K562 (cell line): Measurements from ENCODE around the gene NRF1. TPM values are rescaled to one million over a fixed set of nuclear protein-coding genes. Genes with fewer than 3 reads are reported as not detected.

Experiments
- BRD4 ChIP-seq: fragments of 200-600 bp; sonication (generic); IDR thresholded peaks from 2 replicates; pipeline ENCODE4 v1.6.1; 2017; ENCODE audit warnings: inconsistent platforms
- BRD9 ChIP-seq: fragments of 450-650 bp; IDR thresholded peaks from 2 replicates; pipeline ENCODE4 v1.6.1; 2018; ENCODE audit warnings: low read depth; ENCODE audit not compliant: partially characterized antibody
- CBX1 ChIP-seq: sonication (generic); IDR thresholded peaks from 2 replicates; pipeline ENCODE4 v1.6.1; 2016; ENCODE audit warnings: antibody characterized with exemption, low read depth, mild to moderate bottlenecking
- CHCHD3 ChIP-seq: fragments of 250-450 bp; sonication (Bioruptor Pico); IDR thresholded peaks from 2 replicates; pipeline ENCODE4 v2.1.2; 2022; ENCODE audit warnings: mild to moderate bottlenecking
- ELF1 ChIP-seq: fragments of 200-800 bp; sonication (Bioruptor generic); IDR thresholded peaks from 2 replicates; pipeline ENCODE4 v1.6.1; 2016; ENCODE audit warnings: missing genetic modification characterization, missing compliant biosample characterization
- HIVEP1 ChIP-seq: fragments of 250-450 bp; sonication (Bioruptor Pico); IDR thresholded peaks from 2 replicates; pipeline ENCODE4 v1.4.0; 2020; ENCODE audit warnings: mild to moderate bottlenecking
- HNRNPLL ChIP-seq: fragments of 200-400 bp; formaldehyde crosslinking; IDR thresholded peaks from 2 replicates; pipeline ENCODE4 v1.6.1; 2017; ENCODE audit warnings: low read length, low read depth, mild to moderate bottlenecking; ENCODE audit not compliant: poor library complexity, severe bottlenecking
- KAT7 ChIP-seq: sonication (generic); formaldehyde crosslinking; IDR thresholded peaks from 2 replicates; pipeline ENCODE4 v1.8.0; 2022; ENCODE audit warnings: missing genetic modification reagents, mild to moderate bottlenecking, borderline replicate concordance
- NEUROD1 ChIP-seq: fragments of 150-350 bp; IDR thresholded peaks from 2 replicates; pipeline ENCODE4 v1.6.1; 2014; ENCODE audit warnings: borderline replicate concordance, low read length, low read depth; ENCODE audit not compliant: partially characterized antibody
- NFXL1 ChIP-seq: fragments of 450-650 bp; formaldehyde crosslinking; IDR thresholded peaks from 2 replicates; pipeline ENCODE4 v1.4.0; 2021; ENCODE audit warnings: mild to moderate bottlenecking
- NFYB ChIP-seq: IDR thresholded peaks from 2 replicates; pipeline ENCODE4 v1.6.1; 2011; ENCODE audit warnings: mild to moderate bottlenecking, moderate library complexity; ENCODE audit not compliant: insufficient read length; ENCODE audit errors: extremely low read depth
- NRF1 ChIP-seq, 2 experiments: fragments of 450-650 bp; IDR thresholded peaks in 1 of 2; conservative IDR thresholded peaks in 1 of 2; 2 replicates each; pipeline ENCODE4 v1.6.1; 2014; ENCODE audit warnings: mild to moderate bottlenecking in 2 of 2
- POLR2A ChIP-seq: fragments of 450-650 bp; conservative IDR thresholded peaks from 2 replicates; pipeline ENCODE4 v1.6.1; 2016
- SMARCA4 ChIP-seq: fragments of 450-650 bp; IDR thresholded peaks from 2 replicates; pipeline ENCODE4 v1.6.1; 2016
- SNRNP70 ChIP-seq: fragments of 200-400 bp; formaldehyde crosslinking; optimal IDR thresholded peaks from 2 replicates; pipeline ENCODE3; 2017; ENCODE audit warnings: low read depth, low read length
- TSC22D4 ChIP-seq: fragments of 450-650 bp; IDR thresholded peaks from 2 replicates; pipeline ENCODE4 v1.6.1; 2016; ENCODE audit warnings: missing genetic modification characterization, missing biosample characterization, control low read depth
- XRCC4 ChIP-seq: IDR thresholded peaks from one replicate; pipeline ENCODE4 v1.6.1; 2011; ENCODE audit not compliant: insufficient read depth, insufficient read length; ENCODE audit errors: extremely low read depth
- ZBTB7A ChIP-seq: IDR thresholded peaks from 2 replicates; pipeline ENCODE4 v1.6.1; 2011; ENCODE audit warnings: low read depth, mild to moderate bottlenecking, low read length, moderate library complexity, borderline replicate concordance; ENCODE audit not compliant: control insufficient read depth
- ZFP30 ChIP-seq: fragments of 250-450 bp; sonication (Bioruptor Pico); IDR thresholded peaks from 2 replicates; pipeline ENCODE4 v1.8.0; 2022; ENCODE audit warnings: moderate library complexity, mild to moderate bottlenecking, inconsistent platforms, borderline replicate concordance
- ZNF431 ChIP-seq: sonication (generic); formaldehyde crosslinking; IDR thresholded peaks from 2 replicates; pipeline ENCODE4 v1.8.0; 2022; ENCODE audit warnings: mild to moderate bottlenecking, missing genetic modification reagents
- polyA plus RNA-seq, 8 experiments: library from polyadenylated mRNA; depleted of rRNA in 4 of 8; stranded (reverse) in 5 of 8; unstranded in 3 of 8; fragments of >200 nt; fragmentation: Nextera tagmentation in 2 of 8; fragmentation: Illumina TruSeq in 1 of 8; extraction: Ambion mirVana in 2 of 8; extraction: Trizol in 1 of 8; gene quantifications; 2 replicates each; pipeline versions ENCODE4 v1.2.1 to v1.2.3, GENCODE V29; 2011 to 2014; ENCODE audit warnings: inconsistent platforms in 1 of 8, missing spikeins in 1 of 8
- total RNA-seq, 7 experiments: library from RNA; depleted of rRNA in 6 of 7; stranded (reverse); fragments of >200 nt in 6 of 7; fragmentation: Illumina TruSeq in 2 of 7; extraction: Trizol in 2 of 7; gene quantifications; 2 replicates each; pipeline versions ENCODE4 v1.2.1 to v1.2.3, GENCODE V29; 2011 to 2021; ENCODE audit warnings: low replicate concordance in 1 of 7
- TF ChIP-seq, protein P1 (sequence below): sonication (generic); formaldehyde crosslinking; IDR thresholded peaks from 2 replicates; pipeline ENCODE4 v1.8.0; 2022; ENCODE audit warnings: mild to moderate bottlenecking, missing genetic modification reagents
- TF ChIP-seq, protein P2 (sequence below): sonication (generic); formaldehyde crosslinking; IDR thresholded peaks from 2 replicates; pipeline ENCODE4 v1.8.1; 2022; ENCODE audit warnings: missing genetic modification reagents
- TF ChIP-seq, protein P3 (sequence below): fragments of 250-450 bp; sonication (Bioruptor Pico); IDR thresholded peaks from 2 replicates; pipeline ENCODE4 v1.4.0; 2020; ENCODE audit warnings: borderline replicate concordance
- TF ChIP-seq, protein P4 (sequence below): fragments of 250-450 bp; sonication (Bioruptor Pico); IDR thresholded peaks from 2 replicates; pipeline ENCODE4 v1.5.0; 2021

NRF1 gene
- total and polyA plus RNA-seq, 9 of the 15 experiments (the other 6 are each of a cell fraction or from before 2014, with no cell fraction given): 8.6 to 28.8 (median 20.3) TPM

DNA sequence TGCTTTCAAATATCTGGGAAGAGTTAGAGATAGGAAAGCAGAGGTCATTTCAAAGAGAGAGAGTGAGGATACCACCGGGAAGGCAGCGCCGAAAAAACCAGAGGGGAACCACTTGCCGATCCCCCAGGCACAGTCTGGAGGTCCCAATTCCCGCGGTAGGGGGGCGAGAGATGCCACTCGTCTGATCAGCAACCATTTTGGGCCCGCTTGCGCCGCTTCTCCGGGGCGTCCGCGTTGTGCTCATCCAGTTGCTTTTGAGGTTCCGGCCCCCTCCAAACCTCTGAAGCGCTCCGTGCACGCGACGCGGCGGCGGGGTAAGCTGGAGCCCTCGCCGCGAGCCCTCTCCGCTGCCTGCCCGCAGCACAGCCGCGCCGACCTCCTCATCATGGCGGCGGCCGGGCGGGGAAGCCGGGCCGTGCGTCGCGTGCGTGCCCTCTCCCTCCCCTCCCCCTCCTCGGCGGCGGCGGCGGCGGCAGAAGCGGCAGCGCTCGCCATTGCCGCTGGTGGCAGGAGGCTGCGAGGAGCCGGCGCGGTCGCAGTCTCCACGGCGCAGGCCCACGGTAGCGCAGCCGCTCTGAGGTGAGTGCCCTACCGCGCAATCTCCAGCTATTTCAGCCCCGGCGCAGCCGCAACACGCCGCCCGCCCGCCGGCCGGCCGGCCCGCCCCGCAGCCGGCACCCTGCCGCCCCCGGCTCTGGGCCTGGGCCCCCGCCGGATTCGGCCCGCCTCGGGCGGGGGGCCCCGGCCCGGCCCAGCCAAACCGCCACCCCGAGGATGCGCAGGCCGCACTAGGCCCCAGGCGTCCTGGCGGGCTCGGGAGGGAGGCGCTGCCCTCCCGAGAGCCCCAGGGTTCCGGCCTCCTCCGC is at the start of gene NRF1 (continued):
- TF ChIP-seq BRD4: peak; percentile 81; the same call in 1 of the 2 replicates
- TF ChIP-seq, protein P1, sequence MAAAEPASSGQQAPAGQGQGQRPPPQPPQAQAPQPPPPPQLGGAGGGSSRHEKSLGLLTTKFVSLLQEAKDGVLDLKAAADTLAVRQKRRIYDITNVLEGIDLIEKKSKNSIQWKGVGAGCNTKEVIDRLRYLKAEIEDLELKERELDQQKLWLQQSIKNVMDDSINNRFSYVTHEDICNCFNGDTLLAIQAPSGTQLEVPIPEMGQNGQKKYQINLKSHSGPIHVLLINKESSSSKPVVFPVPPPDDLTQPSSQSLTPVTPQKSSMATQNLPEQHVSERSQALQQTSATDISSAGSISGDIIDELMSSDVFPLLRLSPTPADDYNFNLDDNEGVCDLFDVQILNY: peak; percentile 83; the same call in 1 of the 2 replicates
- no peak for TF ChIP-seq NFYB
- TF ChIP-seq ELF1: peak; percentile 25
- no peak for TF ChIP-seq ZFP30 (CRISPR knock-in tag)
- no peak for TF ChIP-seq CHCHD3 (CRISPR knock-in tag)
- no peak for TF ChIP-seq TSC22D4 (tag)
- TF ChIP-seq NEUROD1: peak; percentile 61
- no peak for TF ChIP-seq NFXL1
- TF ChIP-seq, protein P2, sequence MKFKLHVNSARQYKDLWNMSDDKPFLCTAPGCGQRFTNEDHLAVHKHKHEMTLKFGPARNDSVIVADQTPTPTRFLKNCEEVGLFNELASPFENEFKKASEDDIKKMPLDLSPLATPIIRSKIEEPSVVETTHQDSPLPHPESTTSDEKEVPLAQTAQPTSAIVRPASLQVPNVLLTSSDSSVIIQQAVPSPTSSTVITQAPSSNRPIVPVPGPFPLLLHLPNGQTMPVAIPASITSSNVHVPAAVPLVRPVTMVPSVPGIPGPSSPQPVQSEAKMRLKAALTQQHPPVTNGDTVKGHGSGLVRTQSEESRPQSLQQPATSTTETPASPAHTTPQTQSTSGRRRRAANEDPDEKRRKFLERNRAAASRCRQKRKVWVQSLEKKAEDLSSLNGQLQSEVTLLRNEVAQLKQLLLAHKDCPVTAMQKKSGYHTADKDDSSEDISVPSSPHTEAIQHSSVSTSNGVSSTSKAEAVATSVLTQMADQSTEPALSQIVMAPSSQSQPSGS (CRISPR knock-in tag): peak; percentile 66
- TF ChIP-seq SMARCA4: peak; percentile 61
- TF ChIP-seq KAT7 (CRISPR knock-in tag): peak; percentile 99
- TF ChIP-seq POLR2A: peak; percentile 93
- peak; percentile 93 for TF ChIP-seq CBX1
- TF ChIP-seq HNRNPLL: peak; percentile 85
- peak; percentile 76 for TF ChIP-seq BRD9
- TF ChIP-seq NRF1 (conservative IDR thresholded peaks at IDR 0.05 in 1 of 2, IDR thresholded peaks at IDR 0.05 in 1 of 2): peak; percentile 94 to 95
- TF ChIP-seq ZNF431: peak; percentile 88
- no peak for TF ChIP-seq HIVEP1 (CRISPR knock-in tag)
- TF ChIP-seq, protein P3, sequence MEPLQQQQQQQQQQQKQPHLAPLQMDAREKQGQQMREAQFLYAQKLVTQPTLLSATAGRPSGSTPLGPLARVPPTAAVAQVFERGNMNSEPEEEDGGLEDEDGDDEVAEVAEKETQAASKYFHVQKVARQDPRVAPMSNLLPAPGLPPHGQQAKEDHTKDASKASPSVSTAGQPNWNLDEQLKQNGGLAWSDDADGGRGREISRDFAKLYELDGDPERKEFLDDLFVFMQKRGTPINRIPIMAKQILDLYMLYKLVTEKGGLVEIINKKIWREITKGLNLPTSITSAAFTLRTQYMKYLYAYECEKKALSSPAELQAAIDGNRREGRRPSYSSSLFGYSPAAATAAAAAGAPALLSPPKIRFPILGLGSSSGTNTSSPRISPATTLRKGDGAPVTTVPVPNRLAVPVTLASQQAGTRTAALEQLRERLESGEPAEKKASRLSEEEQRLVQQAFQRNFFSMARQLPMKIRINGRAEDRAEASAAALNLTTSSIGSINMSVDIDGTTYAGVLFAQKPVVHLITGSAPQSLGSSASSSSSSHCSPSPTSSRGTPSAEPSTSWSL (CRISPR knock-in tag): 0 out of 2 replicates have a peak, but pooled peaks have one; percentile 86
- TF ChIP-seq, protein P4, sequence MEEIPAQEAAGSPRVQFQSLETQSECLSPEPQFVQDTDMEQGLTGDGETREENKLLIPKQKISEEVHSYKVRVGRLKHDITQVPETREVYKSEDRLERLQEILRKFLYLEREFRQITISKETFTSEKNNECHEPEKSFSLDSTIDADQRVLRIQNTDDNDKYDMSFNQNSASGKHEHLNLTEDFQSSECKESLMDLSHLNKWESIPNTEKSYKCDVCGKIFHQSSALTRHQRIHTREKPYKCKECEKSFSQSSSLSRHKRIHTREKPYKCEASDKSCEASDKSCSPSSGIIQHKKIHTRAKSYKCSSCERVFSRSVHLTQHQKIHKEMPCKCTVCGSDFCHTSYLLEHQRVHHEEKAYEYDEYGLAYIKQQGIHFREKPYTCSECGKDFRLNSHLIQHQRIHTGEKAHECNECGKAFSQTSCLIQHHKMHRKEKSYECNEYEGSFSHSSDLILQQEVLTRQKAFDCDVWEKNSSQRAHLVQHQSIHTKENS: no peak
- TF ChIP-seq SNRNP70: no peak
- peak; percentile 73 for TF ChIP-seq ZBTB7A
- TF ChIP-seq XRCC4: no peak
